ENCODE data around the gene EVX1. TPM values are rescaled to one million over a fixed set of nuclear protein-coding genes. Genes with fewer than 3 reads are reported as not detected.

EVX1 gene
- total RNA-seq, 4 donors from 2014 or later = not detected

DNA sequence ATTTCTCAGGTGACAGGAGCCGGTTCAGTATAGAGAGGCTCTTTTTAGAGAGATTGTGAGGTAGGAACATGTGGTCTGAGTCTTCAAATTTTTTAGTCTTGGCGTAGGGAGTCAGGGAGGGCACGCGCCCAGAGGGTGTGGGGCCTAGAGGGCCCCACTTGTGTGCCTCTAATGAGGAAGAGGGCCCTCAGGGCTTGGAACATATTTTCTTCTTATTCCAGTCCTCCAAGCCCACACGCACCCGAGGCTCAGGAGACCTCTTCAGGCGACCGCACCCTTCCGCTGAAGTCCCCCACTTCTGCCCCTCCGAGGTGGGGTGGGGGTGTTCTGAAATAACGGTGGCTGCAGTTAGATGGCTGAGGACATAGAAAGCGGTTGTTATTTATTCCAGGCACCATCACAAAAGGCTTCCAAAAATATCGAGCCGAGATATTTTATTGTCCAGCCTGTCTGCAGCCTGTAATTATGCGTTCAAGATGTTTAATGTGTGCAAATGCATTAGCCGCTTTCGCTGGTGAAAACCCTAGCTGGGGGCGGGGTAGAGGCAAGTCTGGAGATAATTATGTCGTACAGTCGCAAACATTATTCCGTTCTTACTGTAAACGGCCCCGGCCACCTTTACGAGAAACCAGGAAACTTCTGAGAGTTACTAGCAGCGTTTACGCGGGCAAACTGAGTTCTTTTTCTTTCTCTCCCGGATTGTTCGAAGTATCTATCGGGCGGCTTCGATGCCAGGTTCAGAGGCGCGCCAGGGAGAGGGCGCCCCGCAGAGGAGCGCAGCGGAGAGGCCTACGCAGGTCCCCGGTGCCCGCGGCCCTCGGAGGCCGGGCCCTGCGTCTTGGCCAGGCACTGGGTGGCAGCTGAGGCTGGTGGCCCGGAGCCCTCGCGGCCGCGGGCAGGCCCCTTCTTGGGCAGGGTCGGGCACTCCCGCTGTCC, 29.8 kb upstream of the EVX1 start:
- H3K9me3 ChIP-seq = no peaks in the 10 kb centered on the region
- H3K27ac ChIP-seq = no peak overlapping the region
- TF ChIP-seq, protein P1, sequence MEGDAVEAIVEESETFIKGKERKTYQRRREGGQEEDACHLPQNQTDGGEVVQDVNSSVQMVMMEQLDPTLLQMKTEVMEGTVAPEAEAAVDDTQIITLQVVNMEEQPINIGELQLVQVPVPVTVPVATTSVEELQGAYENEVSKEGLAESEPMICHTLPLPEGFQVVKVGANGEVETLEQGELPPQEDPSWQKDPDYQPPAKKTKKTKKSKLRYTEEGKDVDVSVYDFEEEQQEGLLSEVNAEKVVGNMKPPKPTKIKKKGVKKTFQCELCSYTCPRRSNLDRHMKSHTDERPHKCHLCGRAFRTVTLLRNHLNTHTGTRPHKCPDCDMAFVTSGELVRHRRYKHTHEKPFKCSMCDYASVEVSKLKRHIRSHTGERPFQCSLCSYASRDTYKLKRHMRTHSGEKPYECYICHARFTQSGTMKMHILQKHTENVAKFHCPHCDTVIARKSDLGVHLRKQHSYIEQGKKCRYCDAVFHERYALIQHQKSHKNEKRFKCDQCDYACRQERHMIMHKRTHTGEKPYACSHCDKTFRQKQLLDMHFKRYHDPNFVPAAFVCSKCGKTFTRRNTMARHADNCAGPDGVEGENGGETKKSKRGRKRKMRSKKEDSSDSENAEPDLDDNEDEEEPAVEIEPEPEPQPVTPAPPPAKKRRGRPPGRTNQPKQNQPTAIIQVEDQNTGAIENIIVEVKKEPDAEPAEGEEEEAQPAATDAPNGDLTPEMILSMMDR (IDR thresholded peaks at IDR 0.05) = no peak
- no peak for TF ChIP-seq POLR2A (IDR thresholded peaks at IDR 0.05)
- no peaks in the 10 kb centered on the region for H3K36me3 ChIP-seq
- peaks cover 0 to 37% of the 10 kb centered on the region in 2 donors for H3K27me3 ChIP-seq
- peaks cover 0 to 23% (median 0%) of the 10 kb centered on the region in 4 donors for H3K4me1 ChIP-seq
- peak in 1 of 3 donors; percentile 45 for DNase-seq
- no peak overlapping the region for H3K4me3 ChIP-seq

DNA sequence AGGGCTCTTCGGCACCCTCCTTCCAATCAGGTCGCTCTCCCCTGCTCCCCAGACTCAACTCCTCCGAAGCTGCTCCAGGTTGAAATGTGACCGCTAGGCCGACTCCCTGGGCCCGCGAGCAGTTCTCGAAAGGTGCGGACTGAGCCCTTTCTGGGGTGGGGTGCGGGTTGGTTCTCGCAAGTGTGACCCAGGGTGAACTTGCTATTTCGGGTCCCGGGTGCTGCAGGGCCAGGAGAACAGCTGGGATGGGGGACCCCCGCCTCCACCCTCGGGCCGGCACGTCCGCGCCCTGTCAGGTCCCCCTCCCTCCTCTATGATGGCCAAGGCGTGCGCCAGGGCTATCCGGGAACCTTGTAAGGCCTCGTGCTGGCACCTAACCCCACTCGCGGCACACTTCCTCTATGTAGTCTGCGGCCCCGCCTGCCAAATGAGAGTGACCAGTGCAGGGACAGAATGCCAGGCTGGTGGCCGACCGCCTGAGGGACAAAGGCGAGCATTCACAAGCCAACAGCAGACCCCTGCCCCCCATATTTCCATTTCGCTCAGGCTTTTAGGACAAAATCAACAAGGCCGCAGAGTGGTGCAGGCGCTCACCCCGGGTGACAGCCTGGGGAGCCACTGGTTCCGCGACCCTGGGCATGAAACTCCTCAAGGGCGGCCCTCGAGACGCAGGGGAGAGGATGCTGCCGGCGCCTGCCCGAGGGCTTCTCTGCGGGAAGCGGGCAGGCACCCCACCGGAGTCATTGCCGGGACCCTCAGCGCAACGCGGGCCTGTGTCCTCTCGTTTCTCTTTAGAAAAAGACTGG, 29.0 kb upstream of the EVX1 start:
- no peaks in the 10 kb centered on the region for H3K36me3 ChIP-seq
- peaks cover 0 to 37% of the 10 kb centered on the region in 2 donors for H3K27me3 ChIP-seq
- H3K4me3 ChIP-seq = no peak overlapping the region
- no peak overlapping the region for H3K27ac ChIP-seq
- peak in 1 of 3 donors; percentile 46 for DNase-seq
- TF ChIP-seq, protein P1 (IDR thresholded peaks at IDR 0.05) = no peak
- no peak for TF ChIP-seq POLR2A (IDR thresholded peaks at IDR 0.05)
- H3K4me1 ChIP-seq = peaks cover 0 to 23% (median 0%) of the 10 kb centered on the region in 4 donors
- H3K9me3 ChIP-seq = no peaks in the 10 kb centered on the region

DNA sequence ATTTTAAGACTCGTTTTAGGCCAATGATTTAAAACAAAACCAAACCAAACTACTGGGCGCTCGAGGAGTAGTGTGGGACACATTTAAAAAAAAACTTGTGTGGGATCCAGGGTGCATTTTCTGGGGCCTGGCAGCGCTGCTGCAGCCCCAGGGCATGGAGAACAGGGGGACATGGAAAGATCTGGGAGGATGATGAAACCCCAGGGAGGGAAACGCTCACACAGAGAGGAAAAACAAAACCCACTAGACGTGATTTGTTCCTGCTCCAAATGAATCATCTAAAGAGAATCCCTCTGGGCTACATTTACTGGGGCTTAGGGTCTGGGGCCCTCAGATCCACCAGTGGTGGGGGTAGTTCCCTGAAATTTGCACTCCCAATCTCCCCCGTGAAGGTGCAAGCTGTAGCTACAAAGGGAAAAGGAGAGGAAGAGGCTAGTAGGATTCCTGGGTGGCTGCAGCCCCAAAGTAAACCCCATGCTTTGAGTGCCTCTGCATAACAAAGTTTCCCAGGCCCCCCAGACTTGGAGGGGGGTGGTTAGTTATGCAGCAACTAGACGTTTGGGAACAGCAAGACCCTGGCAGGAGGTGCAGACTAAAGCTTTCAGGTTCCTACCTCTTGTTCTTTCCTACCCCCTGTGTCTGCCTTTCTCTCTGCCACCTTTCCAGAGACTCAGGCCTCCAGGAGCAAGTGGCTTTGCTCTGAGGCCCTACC, 28.2 kb upstream of the EVX1 start:
- peaks cover 0 to 23% (median 0%) of the 10 kb centered on the region in 4 donors for H3K4me1 ChIP-seq
- H3K9me3 ChIP-seq = no peaks in the 10 kb centered on the region
- H3K27ac ChIP-seq = no peak overlapping the region
- H3K4me3 ChIP-seq = no peak overlapping the region
- no peaks in the 10 kb centered on the region for H3K36me3 ChIP-seq
- peaks cover 0 to 38% of the 10 kb centered on the region in 2 donors for H3K27me3 ChIP-seq
- no peak for DNase-seq
- TF ChIP-seq, protein P1 (IDR thresholded peaks at IDR 0.05) = no peak
- TF ChIP-seq POLR2A (IDR thresholded peaks at IDR 0.05) = no peak

DNA sequence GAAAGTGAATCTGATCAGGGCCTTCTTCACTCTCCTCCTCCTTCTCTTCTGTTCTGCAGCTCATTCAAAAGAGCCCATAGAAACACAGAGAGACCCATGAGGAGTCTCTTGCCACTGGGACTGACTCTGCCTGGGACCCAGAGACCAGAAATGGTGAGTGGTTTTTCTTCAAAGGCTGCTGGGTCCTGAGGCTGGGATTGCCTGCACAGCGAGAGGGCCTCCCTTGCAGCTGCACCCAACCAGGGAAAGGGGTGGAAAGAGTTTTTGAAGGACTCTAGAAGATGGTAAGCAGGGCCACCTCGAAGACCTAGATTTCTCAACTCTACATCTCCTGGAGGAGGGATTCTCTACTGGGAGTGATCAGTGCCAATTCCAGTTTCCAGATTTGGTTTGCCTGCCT, 27.2 kb upstream of the EVX1 start:
- H3K4me3 ChIP-seq = no peak overlapping the region
- no peak overlapping the region for H3K27ac ChIP-seq
- no peak for TF ChIP-seq POLR2A (IDR thresholded peaks at IDR 0.05)
- TF ChIP-seq, protein P1 (IDR thresholded peaks at IDR 0.05) = no peak
- H3K27me3 ChIP-seq = peaks cover 0 to 40% of the 10 kb centered on the region in 2 donors
- no peaks in the 10 kb centered on the region for H3K9me3 ChIP-seq
- no peak for DNase-seq
- no peaks in the 10 kb centered on the region for H3K36me3 ChIP-seq
- peaks cover 0 to 24% (median 0%) of the 10 kb centered on the region in 4 donors for H3K4me1 ChIP-seq

DNA sequence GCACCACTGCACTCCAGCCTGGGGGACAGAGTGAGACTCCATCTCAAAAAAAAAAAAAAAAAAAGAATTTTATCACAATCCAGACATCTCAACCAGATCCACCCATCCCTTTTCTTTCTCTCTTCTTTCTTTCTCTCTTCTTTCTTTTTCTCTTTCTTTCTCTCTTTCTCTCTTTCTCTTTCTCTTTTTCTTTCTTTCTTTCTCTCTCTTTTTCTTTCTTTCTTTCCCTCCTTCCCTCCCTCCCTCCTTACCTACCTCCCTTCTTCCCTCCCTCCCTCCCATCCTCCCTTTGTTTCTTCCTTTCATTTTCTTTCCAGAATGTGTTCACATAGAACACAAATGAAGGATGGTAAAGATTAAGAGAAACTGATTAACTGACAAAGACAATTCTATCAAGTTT, 24.7 kb upstream of the EVX1 start:
- TF ChIP-seq POLR2A (IDR thresholded peaks at IDR 0.05) = no peak
- TF ChIP-seq, protein P1 (IDR thresholded peaks at IDR 0.05) = no peak
- H3K4me1 ChIP-seq = peaks cover 0 to 12% (median 0%) of the 10 kb centered on the region in 4 donors
- H3K9me3 ChIP-seq = no peaks in the 10 kb centered on the region
- peaks cover 0 to 44% of the 10 kb centered on the region in 2 donors for H3K27me3 ChIP-seq
- H3K36me3 ChIP-seq = no peaks in the 10 kb centered on the region
- no peak for DNase-seq
- no peak overlapping the region for H3K27ac ChIP-seq
- no peak overlapping the region for H3K4me3 ChIP-seq

Data from Peyer's patch (tissue), 4 donors.